NOMO-1 treated with dmso at 0.1 percent for 144 hours (cell line): Measurements from ENCODE around the gene CYP2D6.
"Not testable (repeated sequence)": the region's sequence is repeated elsewhere in the genome, so short reads cannot be mapped to it uniquely, and the experiment has no call there.

Source experiments
- DNase-seq: peaks from one replicate; lab custom pipeline; 2025; ENCODE audit not compliant: unreplicated experiment; lab: John Stamatoyannopoulos, UW

Gene CYP2D6

GRCh38 chr22:42158456-42159132, 28.0 kb upstream of the CYP2D6 start:
- DNase-seq: no peak

- no peak for DNase-seq
These were observed 26.0 kb upstream of the CYP2D6 start for GRCh38 chr22:42156598-42156997.

- no peak for DNase-seq
These were observed 25.5 kb upstream of the CYP2D6 start for GRCh38 chr22:42156121-42156520.

- no peak for DNase-seq
These were observed 24.5 kb upstream of the CYP2D6 start for GRCh38 chr22:42155053-42155543.

GRCh38 chr22:42154293-42155052, 23.9 kb upstream of the CYP2D6 start:
- DNase-seq: no peak

- DNase-seq: no peak
These were observed 22.2 kb upstream of the CYP2D6 start for GRCh38 chr22:42152661-42153270.

GRCh38 chr22:42151924-42152635, 21.5 kb upstream of the CYP2D6 start:
- DNase-seq: no peak

- DNase-seq: no peak
These were observed 20.3 kb upstream of the CYP2D6 start for GRCh38 chr22:42150727-42151590.

- DNase-seq: not testable (repeated sequence)
These were observed 19.2 kb upstream of the CYP2D6 start for GRCh38 chr22:42149798-42150197.

GRCh38 chr22:42145175-42145574, 14.6 kb upstream of the CYP2D6 start:
- DNase-seq: no peak

- DNase-seq: not testable (repeated sequence)
These were observed 13.5 kb upstream of the CYP2D6 start for GRCh38 chr22:42143859-42144822.

GRCh38 chr22:42142771-42143461, 12.3 kb upstream of the CYP2D6 start:
- no peak for DNase-seq

GRCh38 chr22:42141307-42142057, 10.9 kb upstream of the CYP2D6 start:
- DNase-seq: not testable (repeated sequence)

GRCh38 chr22:42140153-42140552, 9.5 kb upstream of the CYP2D6 start:
- not testable (repeated sequence) for DNase-seq

- DNase-seq: not testable (repeated sequence)
These were observed 8.9 kb upstream of the CYP2D6 start for GRCh38 chr22:42139508-42139907.

GRCh38 chr22:42138972-42139371, 8.4 kb upstream of the CYP2D6 start:
- DNase-seq: no peak

GRCh38 chr22:42138122-42138770, 7.6 kb upstream of the CYP2D6 start:
- no peak for DNase-seq
